ENCODE data around the gene GRK7.
A peak's percentile ranks its signal among the peaks of the same experiment; 100 is the strongest.

The GRK7 gene, protein sequence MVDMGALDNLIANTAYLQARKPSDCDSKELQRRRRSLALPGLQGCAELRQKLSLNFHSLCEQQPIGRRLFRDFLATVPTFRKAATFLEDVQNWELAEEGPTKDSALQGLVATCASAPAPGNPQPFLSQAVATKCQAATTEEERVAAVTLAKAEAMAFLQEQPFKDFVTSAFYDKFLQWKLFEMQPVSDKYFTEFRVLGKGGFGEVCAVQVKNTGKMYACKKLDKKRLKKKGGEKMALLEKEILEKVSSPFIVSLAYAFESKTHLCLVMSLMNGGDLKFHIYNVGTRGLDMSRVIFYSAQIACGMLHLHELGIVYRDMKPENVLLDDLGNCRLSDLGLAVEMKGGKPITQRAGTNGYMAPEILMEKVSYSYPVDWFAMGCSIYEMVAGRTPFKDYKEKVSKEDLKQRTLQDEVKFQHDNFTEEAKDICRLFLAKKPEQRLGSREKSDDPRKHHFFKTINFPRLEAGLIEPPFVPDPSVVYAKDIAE (N-terminal part only)

DNA sequence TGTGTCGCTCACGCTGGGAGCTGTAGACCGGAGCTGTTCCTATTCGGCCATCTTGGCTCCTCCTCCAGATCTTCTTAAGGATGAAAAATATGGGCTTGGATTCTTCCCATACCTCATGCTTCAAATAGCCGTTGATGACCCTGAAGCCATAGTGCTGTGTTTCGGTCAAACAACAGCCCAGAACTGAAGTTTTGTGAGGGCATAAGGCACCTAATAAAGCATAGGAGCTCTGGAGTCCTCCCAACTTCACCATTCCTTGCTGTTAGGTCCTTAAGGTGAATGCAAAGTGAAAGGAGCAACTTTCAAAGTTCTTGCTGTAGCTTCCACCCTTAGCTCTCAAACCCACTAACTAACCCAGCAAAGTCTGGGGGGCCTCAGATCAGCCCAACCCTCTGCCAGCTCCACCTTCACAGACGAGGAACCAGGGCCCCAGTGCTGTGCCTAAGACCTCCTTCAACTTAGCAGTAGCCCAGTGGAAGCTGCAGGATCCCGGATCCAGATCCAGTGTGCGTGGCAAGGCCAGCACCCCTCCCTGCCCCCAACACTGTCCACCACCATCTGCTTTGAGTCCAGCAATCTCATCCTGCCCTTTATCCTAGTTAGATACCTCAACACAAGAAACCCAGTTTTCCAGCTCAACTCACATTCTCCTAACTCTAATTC lies at the start of gene GRK7:
Gene GRK7 (plus strand): TSS at position 321 of the 663 bp plus-strand sequence. CDS start 14,877 bp downstream, outside the sequence.
- no peak for DNase-seq

DNA sequence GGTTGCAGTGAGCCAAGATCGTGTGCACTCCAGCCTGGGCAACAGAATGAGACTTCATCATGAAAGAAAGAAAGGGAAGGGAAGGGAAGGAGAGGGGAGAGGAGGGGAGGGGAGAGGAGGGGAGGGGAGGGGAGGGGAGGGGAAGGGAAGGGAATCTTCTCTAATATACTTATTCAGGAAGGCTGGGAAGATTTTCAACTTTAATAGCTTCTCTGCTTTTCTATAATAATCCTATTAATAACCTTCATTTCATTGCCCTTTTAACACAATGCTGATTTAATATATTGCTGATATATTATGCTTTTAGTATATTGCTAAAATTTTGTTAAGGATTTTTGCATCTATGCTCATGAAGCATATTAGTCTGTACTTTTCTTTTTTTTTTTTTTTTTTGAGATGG lies 48.5 kb upstream of the GRK7 start:
- no peak for DNase-seq

DNA sequence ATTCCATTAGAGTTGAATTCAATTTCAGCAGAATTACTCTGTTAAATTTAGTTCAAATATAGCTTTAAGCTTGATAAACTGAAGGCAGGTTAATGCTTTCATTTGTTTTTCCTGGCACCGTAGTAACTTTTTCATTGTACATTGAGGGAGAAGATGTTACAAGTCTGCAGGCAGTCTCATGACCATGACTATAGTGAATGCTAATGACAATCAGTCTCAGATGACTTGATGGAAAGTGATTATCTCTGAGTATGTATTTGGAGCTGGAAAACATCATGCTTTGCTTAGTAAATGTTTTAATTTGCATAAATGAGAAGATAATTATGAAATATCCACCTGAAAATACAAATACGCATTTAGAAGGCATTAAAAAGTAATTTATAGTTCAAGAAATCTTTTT lies 41.1 kb upstream of the GRK7 start:
- no peak for DNase-seq

DNA sequence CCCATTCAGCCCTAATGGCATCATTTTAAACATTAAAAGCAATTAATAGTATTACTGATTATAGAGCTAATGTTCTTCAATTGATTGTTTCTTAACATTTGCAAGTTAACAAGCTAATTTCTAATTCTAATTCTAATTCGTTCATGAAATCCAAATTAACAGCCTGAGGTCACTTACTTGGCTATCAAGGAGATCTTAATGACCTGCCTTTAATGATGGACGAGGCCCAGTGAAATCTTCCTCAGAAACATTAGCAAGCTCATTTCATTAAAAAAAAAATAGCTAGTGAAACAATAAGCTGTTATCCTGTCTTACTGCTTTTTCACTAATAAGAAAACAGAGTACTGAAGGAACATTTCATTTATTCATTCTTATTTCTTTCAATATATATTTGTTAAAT lies 40.6 kb upstream of the GRK7 start:
- DNase-seq, result no peak

DNA sequence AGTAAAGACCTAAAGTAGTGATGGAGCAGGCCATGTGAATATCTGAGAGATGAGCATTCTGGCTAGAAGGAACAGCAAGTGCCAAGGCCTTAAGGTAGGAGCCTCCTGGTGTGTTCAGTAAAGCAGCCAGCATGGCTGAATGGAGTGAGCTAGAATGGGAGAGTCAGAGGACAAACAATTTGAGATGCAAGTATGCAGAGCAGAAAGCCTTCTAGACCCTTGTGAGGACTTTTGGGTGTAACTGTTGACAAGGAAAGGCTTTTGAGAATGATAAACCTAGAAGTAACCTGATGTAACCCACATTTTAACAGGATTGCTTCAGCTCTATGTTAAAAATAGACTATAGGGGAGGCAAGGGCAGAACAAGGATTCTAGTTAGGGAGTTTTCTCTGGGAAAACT lies 40.0 kb upstream of the GRK7 start:
- no peak for DNase-seq

DNA sequence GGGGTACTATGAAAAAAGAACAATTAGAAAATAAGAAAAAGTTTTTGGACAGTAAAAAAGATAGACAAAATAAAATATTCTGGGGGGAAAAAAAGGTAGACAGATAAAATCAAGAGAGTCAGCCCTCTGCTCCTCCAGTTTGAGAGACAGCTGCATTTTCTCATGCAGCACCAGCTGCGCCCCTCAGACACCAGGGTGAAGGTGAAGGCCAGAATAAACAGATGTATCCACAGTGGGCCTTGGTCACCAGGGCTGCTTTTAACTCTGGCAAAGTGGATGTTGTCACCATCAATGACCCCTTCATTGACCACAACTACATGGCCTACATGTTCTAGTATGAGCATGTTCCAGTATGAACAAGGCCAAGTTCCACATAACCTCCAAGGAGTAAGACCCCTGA lies 39.0 kb upstream of the GRK7 start:
- no peak for DNase-seq

DNA sequence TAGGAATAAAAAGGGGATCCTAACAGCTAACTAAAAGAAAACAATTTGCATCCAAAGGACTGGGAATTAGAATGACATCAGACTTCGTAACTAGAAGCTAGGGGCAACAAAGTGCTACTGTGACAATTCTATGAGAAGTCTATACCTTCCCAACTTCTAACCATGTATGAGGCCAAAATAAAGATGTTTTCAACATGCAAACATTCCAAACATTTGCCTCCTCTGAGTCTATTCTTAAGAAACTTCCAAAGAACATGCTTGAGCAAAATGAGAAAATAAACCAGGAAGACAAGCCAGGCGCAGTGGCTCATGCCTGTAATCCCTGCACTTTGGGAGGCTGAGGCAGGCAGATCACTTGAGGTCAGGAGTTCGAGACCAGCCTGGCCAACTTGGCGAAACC lies 38.2 kb upstream of the GRK7 start:
- DNase-seq, result no peak

DNA sequence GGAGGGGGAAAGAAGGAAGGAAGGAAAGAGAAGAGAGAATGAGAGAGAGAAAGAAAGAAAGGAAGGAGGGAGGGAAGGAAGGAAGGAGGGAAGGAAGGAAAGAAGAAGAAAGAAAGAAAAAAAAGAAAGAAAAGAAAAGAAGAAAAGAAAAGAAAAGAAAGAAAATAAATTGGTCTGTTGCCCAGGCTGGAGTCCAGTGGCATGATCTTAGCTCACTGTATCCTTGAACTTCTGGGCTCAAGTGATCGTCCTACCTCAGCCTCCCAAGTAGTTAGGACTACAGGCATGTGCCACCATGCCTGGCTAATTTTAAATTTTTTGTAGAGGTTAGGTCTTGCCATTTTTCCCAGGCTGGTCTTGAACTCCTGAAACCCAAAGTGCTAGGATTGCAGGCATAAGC lies 36.7 kb upstream of the GRK7 start:
- no peak for DNase-seq

DNA sequence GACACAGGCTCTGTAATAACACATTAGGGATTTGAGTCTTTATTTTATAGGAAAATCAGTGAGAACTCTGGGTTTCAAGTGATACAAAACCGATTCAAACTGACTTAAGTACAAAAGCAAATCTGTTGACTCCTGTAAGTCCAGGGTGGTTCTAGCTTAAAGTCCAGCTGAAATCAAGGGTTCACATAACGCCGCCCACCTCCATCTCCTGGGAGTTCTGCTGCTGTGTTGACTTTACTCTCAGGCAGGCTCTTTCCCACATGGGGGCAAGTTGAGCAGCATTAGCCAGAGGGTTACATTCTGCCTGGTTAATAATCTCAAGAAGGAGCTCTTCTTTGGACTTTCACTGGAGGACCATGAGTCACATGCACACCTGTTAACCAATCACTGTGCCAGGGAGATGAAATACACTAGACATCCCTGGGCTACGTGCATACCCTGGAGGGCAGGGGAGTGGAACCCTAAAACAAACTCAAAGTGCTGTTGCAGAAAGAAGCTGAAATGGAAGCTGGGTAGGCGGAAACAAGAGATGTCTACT lies 34.8 kb upstream of the GRK7 start:
- no peak for DNase-seq

DNA sequence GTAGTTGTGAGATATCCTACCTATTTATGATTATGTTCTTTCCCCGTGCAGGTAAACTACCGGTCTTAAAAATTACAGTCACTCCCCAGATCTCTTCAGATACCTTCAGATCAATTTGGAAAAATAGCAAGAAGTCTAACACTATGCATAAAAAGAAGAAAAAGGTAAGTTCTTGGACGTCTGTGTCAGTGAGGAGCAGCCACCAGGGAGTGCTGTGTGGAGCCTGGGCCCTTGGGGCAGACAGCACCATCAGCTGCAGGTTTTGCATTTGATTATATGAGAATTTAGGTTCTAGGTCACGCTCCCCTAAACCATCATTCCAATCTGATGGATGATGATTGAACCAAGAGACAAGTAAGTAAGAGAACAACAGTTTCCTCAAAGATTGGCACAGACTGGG lies 34.0 kb upstream of the GRK7 start:
- no peak for DNase-seq

DNA sequence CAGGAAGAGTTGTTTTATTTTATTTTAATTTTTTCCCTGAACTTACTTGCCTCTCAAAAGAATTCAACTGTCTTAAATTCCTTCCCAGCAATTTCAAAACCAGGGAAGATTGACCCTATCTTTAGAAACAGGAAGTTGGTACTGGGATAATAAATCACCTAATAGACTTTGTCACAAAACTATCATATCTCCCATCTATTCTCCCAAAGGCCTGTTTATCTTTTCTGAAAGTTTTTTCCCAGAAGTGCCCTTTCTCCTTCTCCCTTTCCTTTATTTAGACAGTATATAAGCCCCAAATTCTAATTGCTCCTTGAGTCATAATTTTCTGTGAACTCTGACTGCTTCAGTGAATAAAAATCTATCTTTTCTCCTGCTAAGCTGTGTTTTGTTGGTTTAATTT lies 28.0 kb upstream of the GRK7 start:
- no peak for DNase-seq

DNA sequence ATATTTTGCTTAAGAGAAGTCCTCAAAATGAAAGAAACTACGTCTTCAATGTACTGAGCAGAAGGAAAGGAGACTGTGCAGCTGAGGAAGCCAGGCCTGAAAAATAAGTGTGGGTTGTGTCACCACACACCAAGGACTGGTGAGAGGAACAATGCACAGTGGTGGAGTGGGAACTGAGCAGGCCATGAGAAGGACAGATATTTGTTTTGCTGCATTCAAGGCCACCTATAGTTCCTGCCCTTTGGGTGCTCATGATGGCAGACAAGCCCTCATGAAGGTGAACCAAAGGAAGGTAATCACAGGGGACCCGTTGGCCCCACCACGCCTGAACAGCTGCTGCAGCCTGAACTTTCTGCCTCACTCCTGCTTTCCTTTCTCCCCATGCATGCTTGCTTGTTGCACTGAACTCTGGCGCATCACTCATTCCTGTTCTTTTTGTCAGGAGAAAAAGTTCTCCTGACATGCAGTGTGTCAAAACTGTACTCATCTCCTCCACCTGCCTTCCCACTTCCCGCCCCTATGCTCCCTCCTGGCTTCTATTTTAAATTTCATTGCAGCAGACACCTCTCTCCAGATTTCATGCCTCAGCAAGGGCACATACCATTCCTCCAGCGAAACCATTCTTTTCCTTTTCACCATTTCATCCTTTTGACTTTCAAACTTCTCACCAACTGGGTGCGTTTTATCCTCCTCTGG lies 27.3 kb upstream of the GRK7 start:
- no peak for DNase-seq

DNA sequence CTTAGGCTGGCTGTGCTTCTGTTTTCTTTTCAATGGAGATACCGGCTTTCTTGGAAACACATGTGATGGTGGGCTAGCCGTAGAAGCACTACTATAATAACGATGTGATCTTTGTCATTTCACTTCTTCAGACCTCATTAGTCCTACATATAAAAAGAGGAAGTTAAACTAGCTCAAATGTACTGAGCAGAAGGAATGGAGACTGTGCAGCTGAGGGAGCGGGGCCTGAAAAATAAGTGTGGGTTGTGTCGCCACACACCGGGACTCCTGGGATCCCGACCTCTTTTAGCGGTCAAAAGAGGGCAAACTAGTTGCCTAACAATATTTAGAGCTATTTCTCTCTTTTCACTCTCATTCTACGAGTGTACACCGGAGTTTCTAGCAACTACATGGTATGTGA lies 26.1 kb upstream of the GRK7 start:
- no peak for DNase-seq

DNA sequence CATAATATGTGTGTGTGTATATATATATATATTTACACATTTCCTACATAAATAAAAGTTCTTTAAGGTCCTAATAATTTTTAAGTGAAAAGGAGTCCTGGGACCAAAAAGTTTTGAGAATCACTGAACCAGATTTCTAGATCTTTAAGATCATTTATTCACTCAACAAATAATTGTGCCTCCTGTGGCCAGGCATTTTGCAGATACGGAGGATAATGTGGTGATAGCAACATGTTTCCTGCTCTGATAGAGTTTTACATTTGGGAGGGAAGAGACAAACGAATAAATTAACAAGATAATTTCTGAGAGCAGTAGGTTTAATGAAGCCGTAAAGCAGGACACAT lies 25.6 kb upstream of the GRK7 start:
- no peak for DNase-seq

DNA sequence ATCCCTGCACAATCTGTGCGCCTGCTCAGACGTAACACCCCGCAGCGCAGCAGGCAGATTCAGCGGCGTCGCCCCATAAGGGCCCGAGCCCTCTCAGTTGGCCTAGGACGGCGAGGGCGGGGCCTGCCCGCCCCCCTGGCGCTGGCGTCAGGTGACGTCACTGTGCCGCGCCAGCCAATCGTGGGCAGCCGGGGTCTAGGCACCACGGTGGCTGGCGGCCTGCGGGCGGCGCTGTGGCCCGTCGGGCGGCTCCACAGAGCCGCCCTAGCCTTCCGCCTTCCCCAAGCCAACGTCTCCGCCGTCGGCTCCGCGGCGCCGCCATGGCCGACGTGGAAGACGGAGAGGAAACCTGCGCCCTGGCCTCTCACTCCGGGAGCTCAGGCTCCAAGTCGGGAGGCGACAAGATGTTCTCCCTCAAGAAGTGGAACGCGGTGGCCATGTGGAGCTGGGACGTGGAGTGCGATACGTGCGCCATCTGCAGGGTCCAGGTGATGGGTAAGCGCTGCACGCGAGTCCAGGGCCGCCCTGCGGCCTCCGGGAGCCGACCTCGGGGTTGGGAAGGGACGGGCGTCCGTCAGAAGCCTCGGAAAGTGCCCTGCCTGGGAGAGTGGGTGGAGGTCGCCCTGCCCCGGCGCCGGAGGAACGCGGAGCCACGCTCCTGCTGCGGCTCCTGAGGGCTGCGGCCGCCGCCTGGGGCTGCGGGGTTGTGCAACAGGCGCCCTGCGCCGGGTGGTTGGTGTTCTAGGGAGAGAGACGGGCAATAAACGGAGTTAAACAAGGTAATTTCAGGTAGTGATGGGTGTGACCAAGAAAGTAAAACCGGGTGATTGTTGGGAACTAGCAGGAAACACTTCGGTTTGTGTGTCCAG lies 25.0 kb upstream of the GRK7 start, which contains the start of gene RNF7:
Gene RNF7 (plus strand): TSS at position 277 of the 869 bp plus-strand sequence. CDS start 44 bp downstream, at position 321.
- peak; percentile 98 for DNase-seq

DNA sequence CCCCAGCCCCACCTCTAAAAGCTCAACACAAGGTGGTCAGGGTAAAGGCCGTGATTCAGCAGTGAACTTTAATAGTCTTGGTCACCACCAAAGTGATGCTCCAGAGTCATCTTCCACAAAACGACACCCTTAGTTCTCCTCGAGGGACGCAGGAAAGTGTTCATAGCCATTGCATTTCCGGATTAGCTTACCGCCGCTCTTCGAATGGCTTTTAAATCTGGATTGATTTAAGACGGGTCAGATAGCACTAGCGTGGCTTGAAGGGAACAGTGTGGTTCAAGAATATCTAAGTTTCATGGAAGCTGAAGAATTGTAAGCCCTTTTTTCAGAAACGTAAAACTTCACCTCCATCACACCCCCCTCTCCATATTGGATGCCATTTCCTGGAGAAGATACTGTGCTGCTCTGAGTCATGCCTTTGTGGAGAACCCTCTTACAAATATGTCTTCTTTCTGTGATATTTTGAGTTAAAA lies 24.3 kb upstream of the GRK7 start:
- DNase-seq, result peak; percentile 82

DNA sequence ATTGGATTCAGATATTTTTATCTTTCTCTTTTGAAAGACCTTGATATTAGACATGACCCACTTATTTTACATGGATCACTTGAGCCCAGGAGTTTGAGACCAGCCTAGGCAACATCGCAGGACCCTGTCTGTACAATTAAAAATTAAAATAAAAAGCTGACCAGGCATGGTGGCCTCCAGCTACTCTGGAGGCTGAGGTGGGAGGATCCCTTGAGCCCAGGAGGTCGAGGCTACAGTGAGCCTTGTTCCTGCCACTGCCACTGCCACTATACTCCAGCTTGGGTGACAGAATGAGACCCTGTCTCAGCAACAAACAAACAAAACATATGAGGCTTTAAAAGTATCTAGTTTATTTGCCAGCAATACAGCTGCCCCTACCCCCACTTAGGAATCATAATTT lies 23.5 kb upstream of the GRK7 start:
- DNase-seq, result peak; percentile 16

DNA sequence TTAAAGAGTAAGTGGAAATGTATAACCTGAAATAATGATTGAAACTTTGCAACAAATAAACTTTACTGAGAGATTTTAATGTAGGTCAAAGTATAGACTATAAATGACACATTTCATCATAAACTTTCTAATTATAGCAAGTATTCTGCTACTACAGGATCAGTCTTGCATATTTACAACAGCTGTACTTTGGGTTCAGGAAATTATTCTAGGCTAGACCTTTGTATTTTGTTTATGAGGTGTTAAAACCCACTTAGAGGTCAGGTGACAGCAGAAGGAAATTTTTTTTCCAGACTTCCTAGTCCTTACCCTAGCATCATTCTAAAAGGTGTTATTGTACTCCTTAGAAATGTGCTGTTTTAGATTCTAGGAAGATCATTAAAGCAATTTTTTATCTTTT lies 22.9 kb upstream of the GRK7 start:
- no peak for DNase-seq

DNA sequence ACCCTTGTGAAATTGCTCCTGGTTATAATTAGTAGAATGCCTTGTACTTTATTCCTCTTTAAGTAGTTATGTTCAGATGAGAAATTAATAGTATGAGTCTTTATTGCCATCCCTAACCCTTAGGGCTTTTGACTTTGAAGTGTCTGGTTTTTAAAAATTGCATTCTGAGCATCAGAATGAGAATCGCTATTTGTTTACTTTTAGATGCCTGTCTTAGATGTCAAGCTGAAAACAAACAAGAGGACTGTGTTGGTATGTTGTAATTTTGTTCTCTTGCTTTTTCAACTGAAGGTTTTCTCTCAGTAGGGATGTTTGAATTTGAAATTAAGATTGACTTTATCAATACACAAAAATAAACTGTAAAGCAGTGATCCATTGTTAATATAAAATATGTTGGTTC lies 19.9 kb upstream of the GRK7 start:
- no peak for DNase-seq

DNA sequence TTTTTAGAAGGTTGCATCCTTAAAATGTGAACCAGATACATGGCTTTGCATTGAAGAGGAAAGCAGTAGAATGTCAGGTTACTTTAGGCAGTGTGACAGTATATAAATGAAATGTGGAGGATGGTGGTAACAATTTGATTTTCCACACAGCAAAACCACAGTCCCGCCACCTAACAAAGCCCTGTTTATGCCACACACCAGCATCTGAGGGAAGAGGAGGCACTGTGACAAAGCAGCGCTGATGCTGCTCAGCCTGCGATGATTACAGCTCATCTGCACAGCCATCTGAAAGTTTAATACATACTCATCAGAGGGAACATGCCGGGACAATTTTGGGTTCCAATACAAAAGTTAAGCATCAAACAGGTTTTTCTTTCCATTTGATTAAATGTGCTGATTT lies 16.2 kb upstream of the GRK7 start:
- DNase-seq, result no peak

DNA sequence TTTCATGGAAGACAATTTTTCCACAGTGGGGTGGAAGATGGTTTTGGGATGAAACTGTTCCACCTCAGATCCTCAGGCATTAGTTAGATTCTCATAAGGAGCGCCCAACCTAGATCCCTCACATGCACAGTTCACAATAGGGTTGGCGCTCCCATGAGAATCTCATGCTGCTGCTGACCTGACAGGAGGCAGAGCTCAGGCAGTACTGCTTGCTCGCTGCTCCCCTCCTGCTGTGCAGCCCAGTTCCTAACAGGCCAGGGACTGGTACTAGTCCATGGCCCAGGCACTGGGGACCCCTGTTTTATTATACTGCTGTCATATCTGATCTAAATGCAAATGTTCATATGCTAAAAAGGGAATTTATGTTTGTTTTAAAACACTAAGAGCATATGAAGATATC lies 9.8 kb upstream of the GRK7 start:
- DNase-seq, result no peak

DNA sequence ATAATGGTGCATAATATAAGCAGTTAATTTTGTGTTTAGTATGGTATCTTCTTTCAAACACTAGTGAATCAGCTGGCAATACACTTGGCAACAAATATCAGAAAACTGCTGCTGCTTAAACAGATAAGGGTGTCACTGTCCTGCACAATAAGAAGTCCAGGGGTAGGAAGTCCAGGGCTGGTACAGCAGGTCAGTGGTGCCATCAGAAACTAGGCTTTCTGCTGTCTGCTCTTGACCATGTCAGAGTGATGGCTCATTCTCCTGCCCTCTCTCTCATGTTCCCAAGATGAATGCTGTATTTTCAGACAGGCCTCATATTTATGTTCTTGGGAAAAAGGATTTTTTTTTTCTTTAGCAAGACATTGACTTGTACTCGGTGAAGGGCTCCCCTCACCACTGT lies 9.2 kb upstream of the GRK7 start:
- DNase-seq, result no peak
